Urinary bladder (tissue), 4 donors: ENCODE measurements around the gene HID1. TPM values are rescaled to one million over a fixed set of nuclear protein-coding genes. Genes with fewer than 3 reads are reported as not detected.

Experiments used
- DNase-seq: peaks from one replicate; pipeline ENCODE4 v3.0.0-alpha.2; 2015; ENCODE audit errors: extremely low spot score
- H3K27ac ChIP-seq: one replicate; pipeline ENCODE4 v1.5.1; 2013; ENCODE audit warnings: low read depth, mild to moderate bottlenecking, moderate library complexity
- H3K36me3 ChIP-seq: one replicate; pipeline ENCODE4 v1.6.1; 2013; ENCODE audit warnings: mild to moderate bottlenecking, moderate library complexity; ENCODE audit not compliant: insufficient read depth
- H3K4me1 ChIP-seq: one replicate; pipeline ENCODE4 v1.6.1; 2013; ENCODE audit warnings: mild to moderate bottlenecking, moderate library complexity; ENCODE audit not compliant: insufficient read depth
- H3K4me3 ChIP-seq: one replicate; pipeline ENCODE4 v1.5.1; 2013; ENCODE audit warnings: low read depth, low read length
- WGBS: extraction: QIAGEN DNeasy Blood & Tissue Kit; methylation state at CpG from one replicate; pipeline ENCODE4 v1.1.7; 2013; 5-methylcytosine and 5-hydroxymethylcytosine counted together
- polyA plus RNA-seq: library from polyadenylated mRNA; stranded (reverse); fragments of 200-250 nt; gene quantifications from one replicate; pipeline ENCODE4 v1.2.3, GENCODE V29; 2013
- total RNA-seq: library from RNA; depleted of rRNA; stranded (reverse); fragments of >200 nt; gene quantifications from one replicate; pipeline ENCODE4 v1.2.3, GENCODE V29; 2014
- donor health status: healthy with polysubstance abuse.
- donor health status: healthy.

The HID1 gene
- total and polyA plus RNA-seq, 2 donors, result 5.7 to 13.4 TPM

GRCh38 chr17:74957935-74958740 lies 14.4 kb downstream of the HID1 start:
- no peak overlapping the region for H3K27ac ChIP-seq
- H3K4me1 ChIP-seq, result no peaks in the 10 kb centered on the region
- H3K4me3 ChIP-seq, result no peak overlapping the region
- no peaks in the 10 kb centered on the region for H3K36me3 ChIP-seq
- WGBS, result 41% methylated on average over 33 of the region's 33 CpGs
- DNase-seq, result no peak

GRCh38 chr17:74956093-74956492 lies 16.5 kb downstream of the HID1 start:
- Histone ChIP-seq H3K4me1 (no peaks in the 10 kb centered on the region), H3K27ac (no peak overlapping the region), H3K36me3 (no peaks in the 10 kb centered on the region), H3K4me3 (no peak overlapping the region)
- DNase-seq, result no peak
- WGBS, result 75% methylated on average over 4 of the region's 4 CpGs

GRCh38 chr17:74954665-74955421 lies 17.7 kb downstream of the HID1 start:
- no peak overlapping the region for H3K4me3 ChIP-seq
- H3K36me3 ChIP-seq, result no peaks in the 10 kb centered on the region
- H3K27ac ChIP-seq, result no peak overlapping the region
- no peaks in the 10 kb centered on the region for H3K4me1 ChIP-seq
- DNase-seq, result no peak
- WGBS, result 63% methylated on average over 13 of the region's 13 CpGs

- no peak overlapping the region for H3K4me3 ChIP-seq
- no peak for DNase-seq
- H3K4me1 ChIP-seq, result no peaks in the 10 kb centered on the region
- no peaks in the 10 kb centered on the region for H3K36me3 ChIP-seq
- 86% methylated on average over 15 of the region's 15 CpGs for WGBS
- H3K27ac ChIP-seq, result no peak overlapping the region
Measured at GRCh38 chr17:74954115-74954514, 18.4 kb downstream of the HID1 start.

GRCh38 chr17:74953134-74953687 lies 19.3 kb downstream of the HID1 start:
- Histone ChIP-seq H3K4me1 (no peaks in the 10 kb centered on the region), H3K36me3 (no peaks in the 10 kb centered on the region), H3K4me3 (no peak overlapping the region), H3K27ac (no peak overlapping the region)
- no peak for DNase-seq
- WGBS, result 75% methylated on average over 11 of the region's 11 CpGs

GRCh38 chr17:74952431-74953133 lies 20.0 kb downstream of the HID1 start:
- Histone ChIP-seq H3K4me3 (no peak overlapping the region), H3K27ac (no peak overlapping the region), H3K4me1 (no peaks in the 10 kb centered on the region), H3K36me3 (no peaks in the 10 kb centered on the region)
- DNase-seq, result no peak
- WGBS, result 67% methylated on average over 24 of the region's 24 CpGs

GRCh38 chr17:74951680-74952421 lies 20.7 kb downstream of the HID1 start:
- DNase-seq, result no peak
- H3K27ac ChIP-seq, result no peak overlapping the region
- H3K4me1 ChIP-seq, result no peaks in the 10 kb centered on the region
- H3K4me3 ChIP-seq, result no peak overlapping the region
- WGBS, result 61% methylated on average over 32 of the region's 32 CpGs
- no peaks in the 10 kb centered on the region for H3K36me3 ChIP-seq

GRCh38 chr17:74951065-74951464 lies 21.5 kb downstream of the HID1 start:
- H3K36me3 ChIP-seq, result no peaks in the 10 kb centered on the region
- no peaks in the 10 kb centered on the region for H3K4me1 ChIP-seq
- no peak overlapping the region for H3K27ac ChIP-seq
- DNase-seq, result no peak
- H3K4me3 ChIP-seq, result no peak overlapping the region
- WGBS, result 56% methylated on average over 3 of the region's 3 CpGs

- Histone ChIP-seq H3K27ac (no peak overlapping the region), H3K4me1 (no peaks in the 10 kb centered on the region), H3K4me3 (no peak overlapping the region), H3K36me3 (no peaks in the 10 kb centered on the region)
- no peak for DNase-seq
- 61% methylated on average over 8 of the region's 8 CpGs for WGBS
Measured at GRCh38 chr17:74950207-74950606, 22.4 kb downstream of the HID1 start.

- Histone ChIP-seq H3K4me1 (no peaks in the 10 kb centered on the region), H3K27ac (no peak overlapping the region), H3K36me3 (no peaks in the 10 kb centered on the region), H3K4me3 (no peak overlapping the region)
- no peak for DNase-seq
- 55% methylated on average over 12 of the region's 12 CpGs for WGBS
Measured at GRCh38 chr17:74949455-74950115, 23.0 kb downstream of the HID1 start.

GRCh38 chr17:74947041-74947754 lies 25.4 kb downstream of the HID1 start:
- no peak for DNase-seq
- Histone ChIP-seq H3K4me3 (no peak overlapping the region), H3K4me1 (no peaks in the 10 kb centered on the region), H3K36me3 (no peaks in the 10 kb centered on the region), H3K27ac (no peak overlapping the region)
- 94% methylated on average over 17 of the region's 17 CpGs for WGBS

GRCh38 chr17:74946641-74947040 lies 25.9 kb downstream of the HID1 start:
- no peak overlapping the region for H3K4me3 ChIP-seq
- H3K36me3 ChIP-seq, result no peaks in the 10 kb centered on the region
- no peaks in the 10 kb centered on the region for H3K4me1 ChIP-seq
- WGBS, result 89% methylated on average over 14 of the region's 14 CpGs
- no peak overlapping the region for H3K27ac ChIP-seq
- DNase-seq, result no peak
